Suppressor macrophage (primary cell): ENCODE results near the gene PRR5.

ENCODE experiments used
- DNase-seq, 4 experiments: peaks; one replicate each; pipeline ENCODE4 v3.0.0-alpha.2; 2020 to 2022

Gene PRR5

DNA sequence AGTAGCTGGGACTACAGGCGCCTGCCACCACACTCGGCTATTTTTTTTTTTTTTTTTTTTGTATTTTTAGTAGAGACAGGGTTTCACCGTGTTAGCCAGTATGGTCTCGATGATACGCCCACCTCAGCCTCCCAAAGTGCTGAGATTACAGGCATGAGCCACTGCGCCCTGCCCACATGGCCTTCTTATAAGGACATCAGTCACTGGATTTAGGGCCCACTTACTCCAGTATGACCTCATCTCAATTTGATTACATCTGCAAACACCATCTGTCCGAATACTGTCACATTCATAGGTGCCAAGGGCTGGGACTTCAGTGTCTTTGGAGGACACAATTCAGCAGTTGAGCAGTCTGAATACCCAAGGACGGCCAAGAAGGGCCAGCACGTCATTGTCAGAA, 8.2 kb upstream of the PRR5 start:
- peak in 3 of 4 experiments; percentile 32 to 61 (median 33) for DNase-seq

DNA sequence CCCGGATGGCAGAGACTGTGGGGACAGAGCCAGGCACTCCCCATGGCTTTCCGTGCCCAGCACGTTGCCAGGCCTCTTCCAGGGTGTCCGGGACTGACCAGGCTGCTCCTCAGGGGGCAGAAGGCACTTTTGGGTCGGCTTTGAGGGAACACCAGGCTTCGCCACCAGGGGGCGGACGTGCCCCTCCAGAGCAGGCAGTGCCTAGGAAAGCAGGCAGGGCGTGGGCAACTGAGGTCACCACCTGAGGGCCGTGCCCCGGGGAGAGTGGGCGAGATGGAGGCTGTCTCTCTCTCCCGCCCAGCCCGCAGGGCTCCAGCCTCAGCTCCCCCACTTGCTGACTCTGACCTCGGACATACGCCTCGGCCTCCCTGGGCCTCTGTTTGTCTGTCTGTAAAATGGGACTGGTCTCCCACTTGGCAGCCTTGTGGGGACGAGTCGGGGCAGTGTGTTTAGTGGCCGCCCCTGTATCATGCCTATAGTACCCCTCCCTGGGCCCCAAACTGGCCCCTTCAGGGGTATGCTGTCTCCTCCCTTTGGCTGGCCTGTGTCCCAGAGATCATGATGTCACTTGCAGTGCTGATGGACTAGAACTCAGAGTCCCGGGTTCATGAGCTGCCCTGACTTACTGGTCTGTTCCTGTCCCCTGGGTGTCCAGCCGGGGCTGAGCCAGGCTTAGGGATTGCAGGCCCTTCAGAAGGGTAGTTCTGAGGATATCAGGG, 4.4 kb upstream of the PRR5 start:
- peak; percentile 83 to 93 (median 88) for DNase-seq

DNA sequence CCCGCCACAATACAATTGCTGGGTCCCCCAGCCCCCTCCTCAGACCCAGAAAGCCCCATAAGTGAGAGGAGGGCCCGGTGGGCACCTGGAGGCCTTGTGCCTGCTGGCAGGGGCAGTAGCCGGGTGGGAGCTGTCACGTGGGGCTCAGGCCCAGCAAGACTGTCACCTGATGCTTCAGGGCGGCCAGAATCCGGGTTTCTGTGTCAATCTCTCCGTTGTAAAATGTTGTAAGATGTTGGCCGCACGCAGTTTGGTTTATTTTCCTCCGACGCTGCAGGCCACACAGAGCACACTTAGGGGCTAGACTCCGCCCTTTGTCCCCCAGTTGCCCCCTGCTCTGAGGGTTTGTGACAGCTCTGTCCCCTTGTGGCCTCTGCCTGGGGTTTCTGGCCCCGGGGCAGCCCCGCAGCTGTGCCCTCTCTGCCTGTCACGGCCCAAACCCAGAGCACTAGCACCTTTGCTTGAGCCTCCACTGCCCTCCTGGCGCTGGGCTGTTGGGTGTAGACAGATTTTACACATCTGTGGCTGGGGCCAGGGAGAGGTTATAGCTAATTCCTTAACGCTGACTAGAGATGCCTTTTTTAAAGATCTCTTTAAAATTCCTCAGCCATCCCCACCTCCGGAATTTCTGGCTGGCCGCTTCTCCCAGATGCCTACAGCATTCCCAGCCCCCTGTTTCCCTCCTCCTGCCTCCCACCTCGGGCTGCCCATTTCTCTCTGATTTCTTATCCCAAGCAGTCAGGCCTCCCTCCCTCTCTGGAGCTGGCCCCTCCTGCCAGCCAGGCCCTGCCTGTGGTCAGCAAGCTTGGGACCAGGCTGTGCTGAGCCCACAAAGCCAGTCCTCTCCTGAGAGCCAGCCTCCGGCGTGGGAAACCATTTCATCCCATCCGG, 3.2 kb upstream of the PRR5 start:
- DNase-seq = no peak

DNA sequence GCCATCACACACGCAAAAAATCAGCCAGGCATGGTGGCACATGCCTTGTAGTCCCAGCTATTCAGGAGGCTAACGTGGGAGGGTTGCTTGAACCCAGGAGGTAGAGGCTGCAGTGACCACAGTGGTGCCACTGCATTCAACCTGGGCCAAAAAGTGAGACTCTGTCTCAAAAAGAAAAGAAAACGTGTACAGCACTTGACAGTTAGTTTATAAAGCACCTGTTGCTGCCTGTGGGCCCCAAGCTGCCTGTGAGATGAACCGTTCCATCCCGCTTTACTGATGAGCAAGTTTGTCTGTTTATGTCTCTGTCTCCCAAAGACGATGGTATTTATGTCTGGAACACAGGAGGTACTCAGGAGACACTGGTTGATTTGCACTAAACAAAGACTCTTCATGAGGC, 1.5 kb upstream of the PRR5 start:
- DNase-seq = no peak

DNA sequence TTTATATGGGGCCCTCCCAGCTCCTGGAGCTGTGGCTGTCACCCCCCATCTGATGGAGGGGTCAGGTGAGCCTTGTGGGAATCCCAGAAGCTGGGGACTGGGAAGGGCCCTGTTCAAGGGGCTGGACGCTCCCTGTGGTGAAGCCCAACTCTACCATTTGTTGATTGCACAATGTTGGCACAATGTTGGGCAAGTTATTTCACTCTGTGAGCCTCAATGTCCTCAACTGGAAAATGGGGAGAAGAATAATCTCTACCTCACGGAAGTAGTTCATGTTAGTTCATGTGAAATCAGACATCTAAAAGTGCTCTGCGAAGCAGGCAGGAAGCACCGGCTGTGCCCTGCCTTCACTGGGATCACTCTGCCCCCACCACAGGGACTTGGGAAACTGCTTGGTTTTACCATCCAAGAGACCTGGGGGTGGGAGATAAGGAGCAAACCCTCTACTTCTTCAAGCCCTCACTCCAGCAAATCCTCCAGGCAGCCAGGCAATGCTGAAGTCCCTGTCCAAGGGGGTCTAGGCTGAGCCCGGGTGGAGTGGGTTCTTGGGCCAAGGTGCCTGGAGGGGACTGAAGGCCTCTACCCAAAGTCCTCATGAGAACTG, 715 bp upstream of the PRR5 start:
- DNase-seq = no peak

DNA sequence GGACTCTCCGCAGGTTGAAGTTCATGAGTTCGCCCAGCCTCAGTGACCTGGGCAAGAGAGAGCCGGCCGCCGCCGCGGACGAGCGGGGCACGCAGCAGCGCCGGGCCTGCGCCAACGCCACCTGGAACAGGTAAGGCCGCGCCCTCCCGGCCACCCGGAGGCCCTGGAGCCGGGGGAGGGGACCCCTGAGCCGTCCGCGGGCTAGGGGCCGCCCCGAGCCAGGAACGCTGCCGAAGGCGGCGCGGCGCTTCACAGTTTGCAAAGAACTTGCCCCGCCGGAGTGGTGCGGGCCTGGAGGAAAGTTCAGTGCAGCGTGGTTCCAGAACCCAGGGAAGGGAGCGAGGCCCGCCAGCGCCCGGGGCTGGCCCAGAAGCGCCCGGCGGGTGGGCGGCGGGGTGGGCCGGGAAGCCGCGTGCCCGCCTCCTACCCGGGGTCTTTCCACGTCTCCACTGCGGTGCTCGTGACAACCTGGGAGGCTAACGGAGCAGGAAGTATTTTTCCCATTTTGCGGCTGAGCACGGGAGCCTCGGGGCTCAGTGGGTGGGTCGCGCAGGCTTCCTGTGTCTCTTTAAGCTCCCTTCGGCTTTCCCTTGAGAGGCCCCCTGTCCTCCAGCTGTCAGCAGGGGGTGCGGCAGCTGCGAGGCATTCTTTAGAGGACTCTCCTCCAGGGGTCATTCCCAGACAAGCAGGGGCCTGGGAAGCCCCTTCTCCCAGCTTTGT, 635 bp downstream of the PRR5 start:
- DNase-seq = peak; percentile 10 to 60 (median 47)

DNA sequence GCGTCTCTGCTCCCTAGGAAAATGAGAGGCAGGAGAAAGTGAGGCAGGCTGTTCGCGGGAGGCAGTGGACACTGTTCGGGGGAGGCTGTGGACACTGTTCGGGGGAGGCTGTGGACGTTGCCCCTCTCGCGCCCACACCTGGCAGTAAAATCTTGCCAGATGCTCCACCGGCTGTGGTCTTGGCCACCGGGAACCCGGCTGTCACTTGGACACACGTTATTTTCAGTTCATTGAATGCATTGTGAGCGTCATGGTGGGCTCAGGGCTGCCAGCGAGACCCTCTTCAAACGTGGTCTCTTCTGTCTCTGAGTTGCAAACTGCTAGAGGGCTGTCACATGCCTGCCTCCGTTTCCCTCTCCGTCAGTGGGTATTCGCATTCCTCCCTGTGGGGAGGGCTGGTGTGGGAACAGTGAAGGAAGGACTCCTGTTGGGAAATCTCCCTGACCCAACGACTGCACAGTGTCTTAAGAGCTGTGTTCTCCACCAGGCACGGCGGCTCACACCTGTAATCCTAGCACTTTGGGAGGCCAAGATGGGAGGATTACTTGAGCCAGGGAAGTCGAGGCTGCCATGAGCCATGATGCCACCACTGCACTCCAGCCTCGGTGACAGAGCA, 1.4 kb downstream of the PRR5 start:
- DNase-seq = no peak

DNA sequence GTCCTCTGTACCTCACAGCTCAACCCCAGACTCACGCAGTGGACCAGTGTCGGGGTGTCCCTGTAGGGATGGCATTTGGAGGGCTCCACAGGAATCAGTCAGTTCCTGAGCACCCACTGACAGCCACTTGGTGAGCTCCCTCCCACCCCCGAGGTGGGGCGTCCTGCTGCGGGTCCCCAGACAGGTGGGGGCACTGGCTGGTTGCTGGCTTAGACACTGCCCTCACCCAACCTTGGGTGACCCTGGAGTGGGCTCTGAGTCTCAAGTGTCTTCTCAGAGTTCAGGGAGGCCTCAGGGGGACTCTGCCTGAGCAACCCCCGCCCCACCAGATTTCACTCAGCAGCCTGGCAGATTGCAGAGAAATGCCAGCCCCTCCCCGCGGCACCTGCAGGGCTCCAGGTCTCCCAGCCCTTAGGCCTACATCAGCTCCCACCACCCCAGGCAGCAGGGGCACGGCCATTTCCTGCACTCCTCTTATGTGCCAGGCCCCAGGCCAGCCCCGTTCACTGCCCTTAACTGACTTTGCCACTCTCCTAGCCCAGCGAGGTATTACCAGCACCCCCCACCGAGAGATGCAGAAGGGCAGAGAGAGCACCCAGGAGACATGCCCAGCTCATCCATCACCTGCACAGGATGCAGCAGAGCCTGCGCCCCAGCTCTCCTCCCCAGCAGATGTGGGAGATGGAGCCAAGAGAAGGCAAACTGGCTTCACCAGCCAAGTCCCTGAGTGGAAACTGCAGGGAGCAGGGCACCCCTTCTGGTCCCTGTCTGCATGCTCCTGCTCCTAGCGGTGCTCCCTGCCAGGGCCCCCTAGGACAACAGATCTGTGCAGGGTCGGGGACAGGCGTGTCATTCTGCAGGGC, 2.4 kb downstream of the PRR5 start:
- DNase-seq = no peak

DNA sequence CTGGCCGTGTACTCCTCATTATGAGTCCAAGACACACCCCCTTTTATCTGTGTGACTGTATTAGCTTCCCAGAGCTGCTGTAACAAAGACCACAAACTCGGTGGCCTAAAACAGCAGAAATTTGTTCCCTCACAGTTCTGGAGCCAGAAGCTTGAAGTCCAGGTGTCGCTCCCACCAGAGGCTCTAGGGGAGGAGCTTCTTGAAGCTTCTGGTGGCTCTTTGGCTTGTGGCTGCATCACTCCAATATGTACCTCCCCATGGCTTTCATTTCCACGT, 3.0 kb downstream of the PRR5 start:
- DNase-seq = no peak

DNA sequence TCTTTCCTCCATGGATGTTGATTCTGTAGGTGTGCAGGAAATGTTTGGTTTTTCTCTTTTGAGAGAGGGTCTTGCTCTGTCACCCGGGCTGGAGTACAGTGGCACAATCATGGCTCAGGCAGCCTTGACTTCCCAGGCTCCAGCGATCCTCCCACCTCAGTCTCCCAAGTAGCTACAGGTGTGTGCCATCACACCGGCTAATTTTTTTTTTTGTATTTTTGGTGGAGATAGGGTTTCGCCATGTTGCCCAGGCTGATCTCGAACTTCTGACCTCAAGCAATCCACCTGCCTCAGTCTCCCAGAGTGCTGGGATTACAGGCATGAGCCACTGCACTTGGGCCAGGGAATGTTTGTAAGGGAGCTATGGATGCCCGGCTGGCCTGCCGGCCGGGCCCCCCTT, 4.5 kb downstream of the PRR5 start:
- no peak for DNase-seq

DNA sequence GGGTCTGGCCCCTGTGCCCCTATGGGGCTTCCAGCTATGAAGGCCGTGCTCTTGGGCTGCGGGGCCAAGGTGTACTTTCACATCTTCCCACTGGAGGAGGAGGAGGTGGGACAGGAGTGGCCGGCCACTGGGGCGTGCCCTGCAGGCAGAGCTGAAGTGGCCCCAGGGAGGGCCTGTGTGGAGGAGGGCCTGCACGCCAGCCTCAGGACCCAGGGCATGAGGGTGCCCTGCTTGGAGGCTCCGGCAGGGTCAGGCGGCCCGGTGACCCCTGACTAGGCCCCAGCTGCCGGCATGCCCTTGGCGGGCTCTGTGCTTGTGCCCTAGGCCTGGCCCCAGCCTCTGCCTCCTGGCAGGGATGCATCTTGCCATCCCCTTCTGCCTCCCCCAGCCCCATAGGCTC, 5.2 kb downstream of the PRR5 start:
- DNase-seq = no peak

DNA sequence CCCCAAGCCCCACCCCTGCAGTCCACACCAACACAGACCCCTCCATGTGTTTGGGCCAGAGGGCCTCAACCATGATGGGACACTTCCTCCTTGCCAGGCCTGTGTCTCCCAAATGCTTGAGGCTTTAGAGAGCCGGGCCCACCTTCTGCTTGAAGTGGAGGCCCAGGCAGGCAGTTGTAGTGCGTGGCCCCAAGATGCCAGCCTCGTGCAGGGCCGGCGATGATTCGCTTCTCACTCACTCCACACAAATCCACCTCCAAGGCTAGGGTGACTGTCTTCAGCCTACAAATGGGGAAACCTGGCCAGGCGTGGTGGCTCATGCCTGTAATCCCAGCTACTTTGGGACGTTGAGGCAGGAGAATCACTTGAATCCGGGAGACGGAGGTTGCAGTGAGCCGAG, 5.7 kb downstream of the PRR5 start:
- DNase-seq = no peak

DNA sequence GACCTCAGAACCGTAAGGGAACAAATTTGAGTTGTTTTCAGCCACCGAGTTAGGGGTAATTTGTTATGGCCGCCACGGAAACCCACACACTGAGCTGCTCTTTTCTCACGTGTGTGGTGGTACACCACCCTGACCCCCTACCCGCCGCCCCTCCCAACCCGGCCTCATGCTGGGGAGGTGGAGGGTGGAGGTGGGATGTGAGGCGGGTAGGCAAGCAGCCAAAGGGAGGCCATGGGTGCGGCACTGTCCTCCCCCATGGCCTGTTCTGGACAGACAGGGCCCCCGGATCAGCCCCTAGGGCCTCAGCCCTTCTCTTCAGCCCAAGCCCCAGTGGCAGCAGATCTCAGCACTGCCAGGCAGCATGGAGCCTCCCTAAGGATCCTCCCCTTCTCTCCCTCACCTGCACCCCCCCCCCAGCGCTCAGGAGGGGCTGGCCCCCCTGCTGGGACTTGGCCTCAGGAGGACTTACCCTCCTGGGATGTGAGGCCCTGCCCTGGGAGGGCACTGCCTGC, 7.9 kb downstream of the PRR5 start:
- DNase-seq = no peak

DNA sequence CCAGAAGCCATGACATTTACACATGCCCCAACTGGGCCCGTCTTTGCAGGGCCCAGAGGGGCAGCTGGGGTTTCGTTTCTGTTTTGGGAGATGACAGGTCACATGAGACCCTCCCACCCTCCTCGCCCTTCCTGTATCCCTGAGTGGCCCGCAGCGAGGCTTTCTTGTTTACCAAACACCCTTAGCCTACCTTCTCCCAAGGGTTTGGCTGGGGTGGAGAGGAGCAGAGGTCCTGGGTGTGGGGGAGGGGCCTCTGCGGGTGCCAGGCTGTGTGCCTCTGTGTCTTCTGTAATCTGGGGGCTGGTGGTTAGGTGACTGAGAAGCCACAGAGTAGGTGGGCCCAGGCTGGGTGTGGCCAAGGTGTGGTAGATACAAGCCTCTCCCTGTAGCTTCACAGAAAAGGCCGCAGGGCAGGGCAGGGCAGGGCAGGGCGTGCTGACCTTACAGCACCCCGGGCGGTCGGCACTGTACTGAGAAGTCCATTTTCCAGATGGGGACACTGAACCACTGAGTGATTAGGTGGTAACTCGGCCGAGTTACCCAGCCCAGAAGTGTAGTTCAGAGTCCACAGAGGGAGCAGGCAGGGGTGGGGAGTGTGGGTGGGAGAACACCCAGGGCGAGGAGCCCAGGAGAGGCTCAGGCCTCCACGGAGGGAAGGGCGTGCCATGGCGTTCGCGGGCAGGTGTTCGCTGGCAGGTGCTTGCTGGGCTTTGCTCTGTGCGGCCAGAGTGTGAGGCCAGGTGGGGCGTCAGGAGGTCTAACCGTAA, 8.7 kb downstream of the PRR5 start:
- peak in 3 of 4 experiments; percentile 43 to 51 (median 47) for DNase-seq

DNA sequence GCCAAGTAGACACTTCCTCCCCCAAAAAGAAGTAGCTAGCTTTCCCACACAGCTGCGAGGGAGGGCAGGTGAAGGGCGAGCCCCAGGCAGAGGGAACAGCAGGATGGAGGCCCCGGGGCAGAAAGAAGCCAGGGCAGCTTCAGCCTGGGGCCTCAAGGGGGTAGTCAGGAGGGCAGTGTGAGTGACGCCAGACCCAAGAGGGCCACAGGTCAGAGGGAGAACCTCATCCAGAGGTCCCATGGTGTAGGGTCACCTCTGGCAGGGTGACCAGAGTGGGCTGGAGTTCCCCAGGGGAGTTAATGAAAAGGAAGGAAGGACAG, 9.2 kb downstream of the PRR5 start:
- DNase-seq = no peak

DNA sequence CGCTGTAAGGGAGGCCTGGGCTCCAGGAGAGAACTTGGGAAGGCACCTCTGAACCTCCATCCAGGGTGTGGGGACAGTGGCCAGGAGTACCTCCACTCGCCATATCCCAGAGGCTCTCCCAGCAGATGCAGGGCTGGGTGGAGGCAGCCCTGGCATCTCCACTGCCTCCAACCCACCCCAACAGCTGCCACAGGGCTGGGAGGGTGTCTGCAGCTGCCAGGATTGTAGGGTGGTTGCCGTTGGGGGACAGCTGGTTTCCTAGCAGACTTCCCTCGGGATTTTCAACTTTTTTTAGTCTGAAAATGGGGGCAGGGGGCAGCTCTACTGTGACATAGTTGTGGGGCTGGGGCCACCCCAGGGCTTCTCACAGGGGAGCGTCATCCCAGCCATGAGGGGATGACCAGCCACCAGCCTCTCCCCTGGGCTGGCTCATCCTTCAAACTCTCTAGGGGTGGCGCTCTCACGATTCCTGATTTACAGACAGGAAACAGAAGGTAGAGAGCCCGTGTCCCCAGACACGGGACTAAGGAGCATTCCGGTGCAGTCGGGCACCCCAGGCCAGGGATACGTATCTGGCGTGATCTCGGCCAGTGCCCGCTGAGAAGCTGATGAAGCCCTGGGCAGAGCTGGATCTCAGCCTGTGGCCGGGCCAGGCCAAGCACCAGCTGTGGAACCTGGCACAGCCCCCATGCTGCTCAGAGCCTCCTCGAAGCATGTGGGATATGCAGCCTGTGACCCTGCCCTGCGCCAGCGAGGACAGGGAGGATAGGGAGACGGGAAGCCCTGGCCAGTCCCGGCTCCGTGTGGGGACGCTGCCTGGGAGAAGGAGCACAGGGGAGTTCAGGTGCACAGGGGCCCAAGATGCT, 9.9 kb downstream of the PRR5 start:
- DNase-seq = no peak

DNA sequence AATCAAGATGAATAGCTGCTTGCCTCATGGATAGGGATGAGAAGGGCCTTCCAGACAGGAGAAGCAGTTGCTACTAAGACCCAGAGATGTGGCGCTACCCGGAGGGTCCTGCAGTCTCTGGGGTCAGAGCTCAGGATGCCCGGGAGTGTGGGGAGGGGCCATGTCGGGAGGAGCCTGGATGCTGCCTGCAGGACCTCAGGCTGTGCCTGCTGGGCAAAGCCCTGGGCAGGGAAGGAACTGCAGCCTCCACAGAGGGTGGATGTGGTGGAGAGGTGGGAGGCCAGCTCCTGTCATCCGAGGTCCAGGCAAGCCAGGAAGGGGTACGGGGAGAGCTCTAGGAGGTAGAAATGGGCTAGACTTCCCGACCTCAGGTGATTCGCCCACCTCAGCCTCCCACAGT, 11.0 kb downstream of the PRR5 start:
- no peak for DNase-seq

DNA sequence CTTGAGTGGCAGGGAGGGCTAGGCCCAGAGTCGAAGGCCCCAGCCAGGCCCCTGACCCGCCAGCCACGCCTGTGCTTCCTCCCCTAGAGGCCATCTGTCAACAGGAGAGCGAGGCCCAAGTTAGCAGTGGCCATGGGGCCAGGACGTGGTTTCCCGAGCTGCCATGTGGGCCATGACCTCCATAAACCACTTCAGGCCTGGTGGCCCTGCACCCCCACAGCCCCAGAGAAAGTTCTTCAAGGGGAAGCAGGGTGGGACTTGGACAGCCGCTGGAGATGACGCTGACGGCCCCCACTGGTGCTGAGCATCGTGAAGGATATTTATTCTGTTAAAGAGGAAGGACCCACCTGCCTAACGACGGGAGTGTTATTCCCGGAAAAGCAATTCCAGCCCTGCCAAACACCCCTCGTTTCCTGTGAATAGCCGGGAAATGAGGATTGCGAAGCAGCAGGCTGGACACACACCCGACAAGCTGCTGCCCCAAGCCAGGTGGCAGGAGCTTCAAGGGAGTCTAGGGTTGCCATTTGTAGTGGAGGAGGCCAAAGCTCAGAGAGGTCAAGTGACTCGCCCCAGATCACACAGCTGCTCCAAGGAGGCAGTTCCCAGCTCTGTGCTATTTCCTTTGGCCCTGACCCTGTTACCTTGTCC, 12.8 kb downstream of the PRR5 start:
- DNase-seq = no peak

DNA sequence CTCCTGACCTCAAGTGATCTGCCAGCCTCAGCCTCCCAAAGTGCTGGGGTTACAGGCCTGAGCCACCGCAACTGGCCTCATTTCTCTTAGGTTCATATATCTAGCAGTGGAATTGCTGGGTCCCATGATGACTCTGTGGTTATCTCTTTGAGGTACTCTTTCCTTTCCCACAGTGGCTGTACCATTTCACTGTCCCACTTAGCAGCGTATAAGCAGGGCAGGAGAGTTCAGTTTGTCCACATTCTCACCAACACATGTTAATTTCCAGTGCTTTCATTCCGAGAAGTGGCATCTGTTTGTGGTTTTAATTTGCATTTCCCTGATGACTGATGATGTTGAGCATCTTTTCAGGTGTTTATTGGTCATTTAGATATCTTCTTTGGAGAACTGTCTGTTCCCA, 16.4 kb downstream of the PRR5 start:
- DNase-seq = no peak
